Prostate gland (tissue), 2 donors: ENCODE data around the gene PTPN13. TPM values are rescaled to one million over a fixed set of nuclear protein-coding genes. Genes with fewer than 3 reads are reported as not detected.

Experiments used
- DNase-seq: peaks from one replicate; pipeline ENCODE4 v3.0.0-alpha.2; 2019; ENCODE audit warnings: low spot score
- H3K27ac ChIP-seq, 2 donors: fragments of 200-600 bp; sonication (generic); 2 replicates each; pipeline ENCODE4 v1.5.1; 2017 to 2019
- H3K27me3 ChIP-seq: fragments of 200-600 bp; sonication (generic); replicated peaks from 2 replicates; pipeline ENCODE4 v1.5.1; 2019; ENCODE audit not compliant: insufficient read depth
- H3K36me3 ChIP-seq, 2 donors: fragments of 200-600 bp; sonication (generic); 1 replicate in 1 of 2; 2 replicates in 1 of 2; pipeline versions ENCODE4 v1.5.1 to v1.8.1; 2017 to 2019
- H3K4me1 ChIP-seq: fragments of 200-600 bp; sonication (generic); replicated peaks from 2 replicates; pipeline ENCODE4 v1.5.1; 2019
- H3K4me3 ChIP-seq, 2 donors: fragments of 200-600 bp; sonication (generic); 2 replicates each; pipeline ENCODE4 v1.5.1; 2017 to 2019
- H3K9me3 ChIP-seq: fragments of 200-600 bp; sonication (generic); 2 replicates; pipeline ENCODE4 v1.5.1; 2017
- CTCF ChIP-seq, 4 experiments: fragments of 200-600 bp in 2 of 4; fragments of 450-650 bp in 2 of 4; sonication (generic) in 2 of 4; IDR thresholded peaks; 1 replicate in 3 of 4; 2 replicates in 1 of 4; pipeline ENCODE4 v1.5.1; 2016 to 2019; ENCODE audit warnings: antibody characterized with exemption in 4 of 4, mild to moderate bottlenecking in 2 of 4, moderate library complexity in 2 of 4
- POLR2A ChIP-seq: fragments of 450-650 bp; IDR thresholded peaks from one replicate; pipeline ENCODE4 v1.6.1; 2016; ENCODE audit warnings: antibody characterized with exemption, mild to moderate bottlenecking
- POLR2AphosphoS5 ChIP-seq: sonication (generic); formaldehyde crosslinking; IDR thresholded peaks from one replicate; pipeline ENCODE4 v1.6.1; 2017; ENCODE audit warnings: antibody characterized with exemption
- WGBS: methylation state at CpG from one replicate; pipeline ENCODE4 v1.1.5; 2018; 5-methylcytosine and 5-hydroxymethylcytosine counted together
- intact Hi-C: fragments of 100-400 bp; cut with DNase I; formaldehyde crosslinking; loops from one replicate; pipeline ENCODE4 v1.14.2; 2022
- total RNA-seq, 2 donors: library from RNA; depleted of rRNA; stranded (reverse); fragments of >200 nt; gene quantifications; one replicate each; pipeline ENCODE4 v1.1.0, GENCODE V29; 2016

The PTPN13 gene
- total RNA-seq, 2 donors from 2014 or later, result 24.6 to 61.2 TPM

DNA sequence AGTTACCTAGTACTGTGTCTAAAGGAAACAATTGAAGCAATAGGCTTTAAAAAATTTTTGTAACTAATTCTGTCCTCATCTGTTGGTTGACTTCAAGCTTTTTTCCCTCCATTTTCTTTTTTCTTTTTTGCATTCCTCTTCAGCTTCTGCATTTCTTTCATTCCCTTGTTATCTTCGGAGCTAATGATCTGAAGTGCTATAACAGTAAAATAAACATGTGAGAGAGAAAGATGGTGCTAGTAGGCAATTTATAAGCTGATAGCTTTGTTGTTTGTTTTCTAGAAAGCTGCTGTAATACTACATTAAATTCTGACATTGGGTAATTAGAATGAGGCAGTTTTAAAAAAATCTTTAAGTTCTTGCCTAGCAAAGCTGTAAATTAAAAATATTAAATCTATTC lies 37.1 kb downstream of the PTPN13 start:
- WGBS, result 71% methylated on average over 1 of the region's 1 CpG
- Histone ChIP-seq H3K4me1 (no peaks in the 10 kb centered on the region), H3K9me3 (no peaks in the 10 kb centered on the region), H3K27me3 (no peaks in the 10 kb centered on the region), H3K27ac (no peak overlapping the region), H3K36me3 (no peaks in the 10 kb centered on the region), H3K4me3 (no peak overlapping the region)
- TF ChIP-seq POLR2AphosphoS5, result no peak
- no peak for TF ChIP-seq POLR2A
- no peak for TF ChIP-seq CTCF (IDR thresholded peaks at IDR 0.05)
- no peak for DNase-seq
- intact Hi-C loops, result no loop called here

DNA sequence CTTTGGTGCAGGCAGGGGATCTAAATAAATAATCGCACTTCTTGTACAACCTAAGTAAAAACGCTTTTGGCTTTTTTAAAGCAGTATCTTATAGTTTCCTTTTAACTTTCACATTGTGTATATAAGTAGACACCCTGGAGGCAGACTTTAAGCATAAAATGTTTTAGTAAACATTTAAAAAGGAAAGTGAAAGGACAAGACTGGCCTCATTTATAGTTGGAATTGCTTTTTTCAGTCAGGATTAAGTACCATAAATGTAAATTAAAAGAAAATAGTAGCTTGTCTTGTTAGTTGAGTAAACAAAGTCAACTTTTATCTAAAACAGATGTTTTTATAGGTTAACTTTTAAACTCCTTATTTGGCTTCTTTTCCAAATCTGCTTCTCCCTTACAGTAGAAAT lies 39.7 kb downstream of the PTPN13 start:
- intact Hi-C loops, result no loop called here
- no peaks in the 10 kb centered on the region for H3K4me1 ChIP-seq
- no peaks in the 10 kb centered on the region for H3K27me3 ChIP-seq
- no peak for DNase-seq
- H3K27ac ChIP-seq, result no peak overlapping the region
- H3K4me3 ChIP-seq, result no peak overlapping the region
- H3K9me3 ChIP-seq, result no peaks in the 10 kb centered on the region
- 32% methylated on average over 2 of the region's 2 CpGs for WGBS
- TF ChIP-seq POLR2AphosphoS5, result no peak
- no peak for TF ChIP-seq CTCF (IDR thresholded peaks at IDR 0.05)
- no peak for TF ChIP-seq POLR2A
- no peaks in the 10 kb centered on the region for H3K36me3 ChIP-seq

DNA sequence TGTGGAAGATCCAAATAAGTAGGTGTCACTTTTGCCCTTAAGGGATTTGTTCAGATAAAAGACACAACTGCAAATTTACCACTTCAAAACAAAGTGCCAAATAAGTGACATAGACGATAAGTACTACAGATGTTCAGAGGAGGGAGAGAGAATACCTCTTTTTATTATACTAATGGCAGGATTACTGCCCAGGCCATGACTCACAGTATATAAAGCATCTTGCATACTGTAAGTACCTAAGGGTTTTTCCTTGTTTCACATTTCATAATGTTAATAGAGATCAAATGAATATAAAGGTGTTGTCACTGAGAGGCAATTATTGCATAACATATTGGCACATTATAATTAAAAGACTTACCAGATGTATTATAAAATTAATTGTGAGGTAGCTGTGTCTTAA lies 46.4 kb downstream of the PTPN13 start:
- no peaks in the 10 kb centered on the region for H3K27me3 ChIP-seq
- DNase-seq, result no peak
- H3K36me3 ChIP-seq, result no peaks in the 10 kb centered on the region
- TF ChIP-seq POLR2A (no peak), POLR2AphosphoS5 (no peak), CTCF (IDR thresholded peaks at IDR 0.05) (no peak)
- no peak overlapping the region for H3K4me3 ChIP-seq
- H3K4me1 ChIP-seq, result no peaks in the 10 kb centered on the region
- no peak overlapping the region for H3K27ac ChIP-seq
- intact Hi-C loops, result no loop called here
- 17% methylated on average over 1 of the region's 1 CpG for WGBS
- no peaks in the 10 kb centered on the region for H3K9me3 ChIP-seq

- intact Hi-C loops, result no loop called here
- no peaks in the 10 kb centered on the region for H3K36me3 ChIP-seq
- no peaks in the 10 kb centered on the region for H3K9me3 ChIP-seq
- DNase-seq, result no peak
- no peak overlapping the region for H3K27ac ChIP-seq
- H3K4me1 ChIP-seq, result no peaks in the 10 kb centered on the region
- 91% methylated on average over 3 of the region's 3 CpGs for WGBS
- H3K4me3 ChIP-seq, result no peak overlapping the region
- no peaks in the 10 kb centered on the region for H3K27me3 ChIP-seq
- no peak for TF ChIP-seq POLR2AphosphoS5
- no peak for TF ChIP-seq POLR2A
- no peak for TF ChIP-seq CTCF (IDR thresholded peaks at IDR 0.05)
Observed at GRCh38 chr4:86641516-86642090, 47.5 kb downstream of the PTPN13 start.

DNA sequence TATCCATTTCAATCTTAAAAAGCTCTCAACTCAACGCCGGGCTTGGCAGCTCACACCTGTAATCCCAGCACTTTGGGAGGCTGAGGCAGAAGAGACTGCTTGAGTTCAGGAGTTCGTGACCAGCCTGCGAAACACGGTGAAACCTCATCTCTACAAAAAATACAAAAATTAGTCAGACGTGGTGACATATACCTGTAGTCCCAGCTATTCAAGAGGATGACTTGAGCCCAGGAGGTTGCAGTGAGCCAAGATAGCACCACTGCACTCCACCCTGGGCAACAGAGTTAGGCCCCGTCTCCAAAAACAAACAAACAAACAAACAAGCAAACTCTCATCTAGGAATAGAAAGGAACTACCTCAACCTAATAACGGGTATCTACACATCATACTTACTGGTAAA lies 50.8 kb downstream of the PTPN13 start:
- H3K36me3 ChIP-seq, result no peaks in the 10 kb centered on the region
- no peaks in the 10 kb centered on the region for H3K9me3 ChIP-seq
- TF ChIP-seq POLR2AphosphoS5, result no peak
- TF ChIP-seq CTCF (IDR thresholded peaks at IDR 0.05), result no peak
- TF ChIP-seq POLR2A, result no peak
- no peak for DNase-seq
- no peaks in the 10 kb centered on the region for H3K27me3 ChIP-seq
- intact Hi-C loops, result no loop called here
- WGBS, result 94% methylated on average over 8 of the region's 8 CpGs
- H3K4me3 ChIP-seq, result no peak overlapping the region
- H3K27ac ChIP-seq, result no peak overlapping the region
- no peaks in the 10 kb centered on the region for H3K4me1 ChIP-seq
